ENCODE measurements around the gene RPTOR.

The RPTOR gene

GRCh38 chr17:80709090-80709695 is 164.6 kb downstream of the RPTOR start:
- no peak for DNase-seq (ENCODE audit: low spot score)
- ChIA-PET CTCF (no interaction called here), POLR2A (ENCODE audit: low non-redundant PET) (no interaction called here)
- peak overlapping the region; percentile 71 for H3K27ac ChIP-seq
- no peak for TF ChIP-seq CTCF (conservative IDR thresholded peaks at IDR 0.05; ENCODE audit: low read depth)

GRCh38 chr17:80710714-80711302 is 166.2 kb downstream of the RPTOR start:
- no peak for TF ChIP-seq CTCF (conservative IDR thresholded peaks at IDR 0.05; ENCODE audit: low read depth)
- no peak overlapping the region for H3K27ac ChIP-seq
- ChIA-PET CTCF (no interaction called here), POLR2A (ENCODE audit: low non-redundant PET) (no interaction called here)
- DNase-seq (ENCODE audit: low spot score): no peak

GRCh38 chr17:80712089-80712488 is 167.5 kb downstream of the RPTOR start:
- DNase-seq (ENCODE audit: low spot score): no peak
- no peak for TF ChIP-seq CTCF (conservative IDR thresholded peaks at IDR 0.05; ENCODE audit: low read depth)
- POLR2A ChIA-PET (ENCODE audit: low non-redundant PET): no interaction called here
- CTCF ChIA-PET: no interaction called here
- H3K27ac ChIP-seq: no peak overlapping the region

- ChIA-PET POLR2A (ENCODE audit: low non-redundant PET) (no interaction called here), CTCF (no interaction called here)
- DNase-seq (ENCODE audit: low spot score): no peak
- no peak overlapping the region for H3K27ac ChIP-seq
- TF ChIP-seq CTCF (conservative IDR thresholded peaks at IDR 0.05; ENCODE audit: low read depth): no peak
Observed at GRCh38 chr17:80712606-80713005, 168.0 kb downstream of the RPTOR start.

GRCh38 chr17:80716986-80717719 is 172.5 kb downstream of the RPTOR start:
- ChIA-PET POLR2A (ENCODE audit: low non-redundant PET) (no interaction called here), CTCF (interaction anchor here (0.6 kb wide), 1 partner anchor 1940 kb away, joined by 4 read pairs; no protein-coding TSS in a partner anchor)
- no peak for DNase-seq (ENCODE audit: low spot score)
- no peak overlapping the region for H3K27ac ChIP-seq
- no peak for TF ChIP-seq CTCF (conservative IDR thresholded peaks at IDR 0.05; ENCODE audit: low read depth)

GRCh38 chr17:80717720-80718083 is 173.1 kb downstream of the RPTOR start:
- ChIA-PET CTCF (interaction anchor here (0.6 kb wide), 1 partner anchor 1940 kb away, joined by 4 read pairs; no protein-coding TSS in a partner anchor), POLR2A (ENCODE audit: low non-redundant PET) (no interaction called here)
- no peak for DNase-seq (ENCODE audit: low spot score)
- no peak for TF ChIP-seq CTCF (conservative IDR thresholded peaks at IDR 0.05; ENCODE audit: low read depth)
- H3K27ac ChIP-seq: no peak overlapping the region

Measured in RWPE1 (cell line).